ENCODE measurements around the gene ARFIP1.

- no peak for TF ChIP-seq CTCF (IDR thresholded peaks at IDR 0.05 in 4 of 5, conservative IDR thresholded peaks at IDR 0.05 in 1 of 5)
- no peak for TF ChIP-seq POLR2A (IDR thresholded peaks at IDR 0.05)
These were observed 138.0 kb downstream of the ARFIP1 start for GRCh38 chr4:152917543-152918395.

All from gastrocnemius medialis (tissue), 4 donors.